HAP-1 (cell line): ENCODE results near the gene OSCAR.

ENCODE experiments used
- DNase-seq, 2 experiments: peaks; one replicate each; pipeline ENCODE4 v3.0.0-alpha.2; 2016 to 2020; ENCODE audit warnings: low spot score in 2 of 2
- H3K27me3 ChIP-seq: fragments of 250-450 bp; sonication (Bioruptor Pico); 2 replicates; pipeline ENCODE4 v1.5.1; 2020; ENCODE audit warnings: low read depth, mild to moderate bottlenecking, moderate library complexity
- H3K36me3 ChIP-seq: fragments of 250-450 bp; sonication (Bioruptor Pico); replicated peaks from 2 replicates; pipeline ENCODE4 v1.5.1; 2020; ENCODE audit warnings: mild to moderate bottlenecking
- H3K4me1 ChIP-seq: fragments of 250-450 bp; sonication (Bioruptor Pico); 2 replicates; pipeline ENCODE4 v1.5.1; 2020; ENCODE audit warnings: mild to moderate bottlenecking
- H3K4me3 ChIP-seq: fragments of 250-450 bp; sonication (Bioruptor Pico); 2 replicates; pipeline ENCODE4 v1.5.1; 2020; ENCODE audit warnings: mild to moderate bottlenecking, moderate library complexity
- H3K9me3 ChIP-seq: fragments of 250-450 bp; sonication (Bioruptor Pico); 2 replicates; pipeline ENCODE4 v1.5.1; 2020; ENCODE audit warnings: mild to moderate bottlenecking, moderate library complexity
- in situ Hi-C: fragments of 300-500 bp; cut with MboI; formaldehyde crosslinking; loops from 3 replicates; pipeline ENCODE4 v1.14.3; 2020; ENCODE audit warnings: low sequenced_read_pairs, inconsistent platforms, mixed read lengths

Gene OSCAR

DNA sequence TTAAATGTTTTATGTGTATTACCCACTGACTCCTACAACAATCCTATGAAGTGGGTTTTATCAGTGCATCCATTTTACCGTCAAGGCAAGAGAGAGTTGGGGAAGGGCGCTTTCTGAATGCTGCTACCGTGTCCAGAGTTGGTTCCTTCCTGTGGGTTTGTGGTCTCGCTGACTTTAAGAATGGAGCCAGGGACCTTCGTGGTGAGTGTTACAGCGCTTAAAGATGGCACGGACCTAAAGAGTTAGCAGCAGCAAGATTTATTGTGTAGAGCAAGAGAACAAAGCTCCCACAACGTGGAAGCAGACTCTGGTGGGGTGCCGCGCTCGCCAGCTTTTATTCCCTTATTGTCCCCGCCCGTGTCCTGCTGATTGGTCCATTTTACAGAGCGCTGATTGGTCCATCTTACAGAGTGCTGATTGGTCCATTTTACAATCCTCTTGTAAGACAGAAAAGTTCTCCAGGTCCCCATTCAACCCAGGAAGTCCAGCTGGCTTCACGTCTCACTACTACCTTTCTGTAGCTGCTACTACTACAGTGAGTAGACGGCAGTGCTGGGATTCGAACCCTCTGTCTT lies 6.1 kb downstream of the OSCAR start:
- Histone ChIP-seq H3K4me1 (no peaks in the 10 kb centered on the region), H3K4me3 (no peak overlapping the region), H3K36me3 (no peaks in the 10 kb centered on the region), H3K27me3 (no peaks in the 10 kb centered on the region), H3K9me3 (no peaks in the 10 kb centered on the region)
- in situ Hi-C loops: no loop called here
- DNase-seq: no peak

DNA sequence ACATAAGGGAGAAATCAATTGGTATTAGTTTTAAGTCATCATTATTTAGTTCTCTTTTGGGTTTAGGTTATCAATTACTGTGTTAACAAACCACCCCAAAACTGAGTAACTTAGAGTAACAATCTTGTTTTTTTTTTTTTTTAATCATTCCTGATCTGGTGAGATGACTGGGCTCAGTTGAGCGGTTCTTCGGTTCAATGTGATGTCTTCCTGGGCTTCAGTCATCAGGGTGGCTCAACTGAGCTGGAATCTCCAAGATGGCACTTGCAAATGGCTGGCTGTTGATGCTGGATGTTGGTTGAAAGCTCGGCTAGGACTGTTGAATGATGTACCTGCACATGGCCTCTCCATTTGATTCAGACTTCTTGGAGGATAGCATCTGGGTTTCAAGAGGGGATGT lies 16.2 kb downstream of the OSCAR start:
- H3K4me3 ChIP-seq: no peak overlapping the region
- no peak for DNase-seq
- no peaks in the 10 kb centered on the region for H3K9me3 ChIP-seq
- in situ Hi-C loops: no loop called here
- H3K36me3 ChIP-seq: no peaks in the 10 kb centered on the region
- H3K4me1 ChIP-seq: no peaks in the 10 kb centered on the region
- H3K27me3 ChIP-seq: 0 out of 2 replicates have a peak, but pooled peaks cover 2% of the 10 kb centered on the region

DNA sequence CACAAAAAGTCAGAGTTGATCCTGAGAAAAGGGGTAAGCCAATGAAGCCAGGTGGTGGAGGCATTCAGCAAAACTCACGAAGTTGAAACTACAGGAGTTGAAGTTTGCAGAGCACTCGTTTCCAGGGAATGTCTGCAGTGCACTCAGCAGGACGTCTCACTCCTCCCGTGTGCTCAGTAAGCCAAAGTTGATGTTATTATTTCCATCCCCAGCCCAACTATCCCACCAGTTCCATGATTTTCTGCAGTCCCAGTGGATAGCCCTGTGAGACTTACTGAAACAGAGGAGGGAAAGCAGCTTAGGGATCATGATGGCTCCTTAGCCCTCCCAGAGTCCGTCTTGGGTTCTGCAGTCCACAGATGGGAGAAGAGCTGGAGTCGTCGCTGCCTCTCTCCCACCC lies 19.6 kb downstream of the OSCAR start, which contains the start of gene TARM1:
TARM1 (minus strand) TSS at position 334 of the 400 bp plus-strand sequence; CDS start at position 309, 25 bp downstream.
- H3K27me3 ChIP-seq: no peaks in the 10 kb centered on the region
- H3K4me3 ChIP-seq: no peak within 1 kb of the TSS
- H3K36me3 ChIP-seq: no peaks in the 10 kb centered on the region
- H3K4me1 ChIP-seq: no peaks in the 10 kb centered on the region
- in situ Hi-C loops: no loop called here
- DNase-seq: no peak
- H3K9me3 ChIP-seq: no peaks in the 10 kb centered on the region

GRCh38 chr19:54077334-54077733 lies 23.3 kb downstream of the OSCAR start:
- no peak overlapping the region for H3K4me3 ChIP-seq
- no peaks in the 10 kb centered on the region for H3K9me3 ChIP-seq
- H3K36me3 ChIP-seq: no peaks in the 10 kb centered on the region
- in situ Hi-C loops: no loop called here
- H3K4me1 ChIP-seq: no peaks in the 10 kb centered on the region
- no peaks in the 10 kb centered on the region for H3K27me3 ChIP-seq
- DNase-seq: no peak

- H3K36me3 ChIP-seq: no peaks in the 10 kb centered on the region
- in situ Hi-C loops: no loop called here
Observed at GRCh38 chr19:54074851-54075250, 25.8 kb downstream of the OSCAR start.

DNA sequence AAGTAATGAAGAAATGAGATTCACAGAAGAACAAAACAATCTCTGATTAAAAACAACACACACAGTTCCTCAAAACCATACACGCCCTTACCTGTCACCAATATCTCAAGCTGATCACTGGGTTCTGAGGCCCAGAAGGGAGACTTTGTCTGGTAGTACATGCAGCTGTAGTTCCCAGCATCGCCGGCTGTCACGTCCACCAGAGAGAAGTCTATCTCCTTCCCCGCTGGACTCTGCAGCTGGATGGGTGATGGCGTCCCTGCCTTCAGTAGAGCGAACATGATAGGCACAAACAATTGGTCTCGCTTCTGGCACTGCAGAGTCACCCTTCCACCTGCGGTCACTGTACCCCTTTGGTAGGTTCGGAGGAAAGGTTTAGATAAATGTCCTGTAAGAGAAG lies 26.8 kb downstream of the OSCAR start:
- no peaks in the 10 kb centered on the region for H3K4me1 ChIP-seq
- in situ Hi-C loops: no loop called here

More at GRCh38 chr19:54074851-54075250, 25.8 kb downstream of the OSCAR start:
- Histone ChIP-seq H3K4me1 (no peaks in the 10 kb centered on the region), H3K9me3 (no peaks in the 10 kb centered on the region), H3K4me3 (no peak overlapping the region), H3K27me3 (no peaks in the 10 kb centered on the region)
- no peak for DNase-seq

DNA sequence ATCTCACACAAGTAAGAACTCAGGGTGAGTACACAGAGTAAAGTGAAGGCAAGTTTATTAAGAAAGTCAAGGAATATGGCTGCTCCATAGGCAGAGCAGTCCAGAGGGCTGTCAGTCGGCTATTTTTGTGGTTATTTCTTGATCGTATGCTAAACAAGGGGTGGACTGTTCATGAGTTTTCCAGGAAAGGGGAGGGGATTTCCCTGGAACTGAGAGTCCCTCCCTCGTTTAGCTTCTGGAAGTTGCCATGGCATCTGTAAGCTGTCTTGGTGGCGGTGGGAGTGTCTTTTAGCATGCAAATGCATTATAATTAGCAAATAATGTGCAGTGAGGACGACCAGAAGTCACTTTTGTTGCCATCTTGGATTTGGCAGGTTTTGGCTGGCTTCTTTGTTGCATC lies 31.1 kb downstream of the OSCAR start:
- in situ Hi-C loops: no loop called here
- Histone ChIP-seq H3K27me3 (no peaks in the 10 kb centered on the region), H3K4me3 (no peak overlapping the region), H3K4me1 (no peaks in the 10 kb centered on the region), H3K9me3 (no peaks in the 10 kb centered on the region), H3K36me3 (no peaks in the 10 kb centered on the region)
- no peak for DNase-seq

More for the DNA sequence above, 26.8 kb downstream of the OSCAR start:
- no peak overlapping the region for H3K4me3 ChIP-seq
- no peak for DNase-seq
- H3K9me3 ChIP-seq: no peaks in the 10 kb centered on the region
- H3K27me3 ChIP-seq: no peaks in the 10 kb centered on the region
- no peaks in the 10 kb centered on the region for H3K36me3 ChIP-seq

- no peaks in the 10 kb centered on the region for H3K9me3 ChIP-seq
- no peak within 1 kb of the TSS for H3K4me3 ChIP-seq
- in situ Hi-C loops: no loop called here
- H3K4me1 ChIP-seq: no peaks in the 10 kb centered on the region
- DNase-seq: no peak
- no peaks in the 10 kb centered on the region for H3K36me3 ChIP-seq
- no peaks in the 10 kb centered on the region for H3K27me3 ChIP-seq
Observed at GRCh38 chr19:54063350-54064116, 37.1 kb downstream of the OSCAR start, which contains the start of gene VSTM1. VSTM1 (minus strand) TSS chr19:54063897; CDS start chr19:54063777, 120 bp downstream.

DNA sequence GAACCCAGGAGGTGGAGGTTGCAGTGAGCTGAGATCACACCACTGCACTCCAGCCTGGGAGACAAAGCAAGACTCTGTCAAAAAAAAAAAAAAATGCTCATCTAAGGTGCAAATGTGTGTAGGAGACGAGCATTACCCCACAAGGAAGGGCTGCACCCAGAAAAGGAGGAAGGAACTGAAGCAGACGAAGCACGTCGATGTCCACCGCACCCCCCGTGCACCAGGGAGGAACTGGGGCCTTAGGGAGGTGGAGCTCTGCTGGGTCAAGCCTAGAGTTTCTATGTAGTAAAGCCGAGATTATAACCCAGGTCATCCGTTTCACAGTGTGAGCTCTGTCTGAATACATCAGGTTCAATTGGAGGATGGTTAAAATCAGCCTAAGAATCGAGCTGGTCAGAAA lies 38.0 kb downstream of the OSCAR start:
- Histone ChIP-seq H3K27me3 (no peaks in the 10 kb centered on the region), H3K9me3 (no peaks in the 10 kb centered on the region), H3K36me3 (no peaks in the 10 kb centered on the region), H3K4me1 (no peaks in the 10 kb centered on the region), H3K4me3 (no peak overlapping the region)
- in situ Hi-C loops: no loop called here
- DNase-seq: no peak

- Histone ChIP-seq H3K4me3 (no peak overlapping the region), H3K27me3 (no peaks in the 10 kb centered on the region), H3K4me1 (no peaks in the 10 kb centered on the region), H3K9me3 (no peaks in the 10 kb centered on the region), H3K36me3 (no peaks in the 10 kb centered on the region)
- in situ Hi-C loops: no loop called here
- no peak for DNase-seq
Observed at GRCh38 chr19:54047616-54048015, 53.0 kb downstream of the OSCAR start.

- no peaks in the 10 kb centered on the region for H3K27me3 ChIP-seq
- H3K9me3 ChIP-seq: no peaks in the 10 kb centered on the region
- in situ Hi-C loops: no loop called here
- H3K4me3 ChIP-seq: no peak overlapping the region
- no peak for DNase-seq
- no peaks in the 10 kb centered on the region for H3K4me1 ChIP-seq
- no peaks in the 10 kb centered on the region for H3K36me3 ChIP-seq
Observed at GRCh38 chr19:54045771-54046170, 54.8 kb downstream of the OSCAR start.
